ENCODE results near the gene SPATA31C1.

DNA sequence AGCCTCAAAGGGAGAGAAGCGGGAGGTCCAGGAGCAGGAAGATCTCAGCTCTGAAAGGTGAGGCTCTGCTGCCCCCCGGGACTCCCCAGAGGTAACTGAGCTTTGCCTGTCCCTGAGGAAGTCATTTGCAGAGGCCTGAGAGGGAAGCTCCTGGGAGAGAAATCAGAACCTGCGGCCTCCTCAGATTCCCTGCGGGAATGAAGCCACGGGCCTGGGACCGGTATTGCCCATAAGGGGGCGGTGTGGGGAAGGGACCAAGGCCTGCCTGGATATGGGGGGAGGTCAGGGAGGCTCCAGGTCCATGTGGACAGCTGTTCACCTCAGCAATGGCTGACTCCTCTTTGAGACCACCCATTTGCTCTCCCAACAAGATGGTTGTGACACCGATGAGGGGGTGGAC, 33.8 kb upstream of the SPATA31C1 start:
- peak in 2 of 4 donors; percentile 13 to 24 for TF ChIP-seq CTCF (IDR thresholded peaks at IDR 0.05)
- TF ChIP-seq POLR2A (IDR thresholded peaks at IDR 0.05): no peak
